NB4 (cell line): ENCODE data around the gene ANKS1B.

Experiments
- CTCF ChIP-seq: IDR thresholded peaks from one replicate; pipeline ENCODE4 v1.5.1; 2012; ENCODE audit warnings: low read depth, low read length
- MYC ChIP-seq: IDR thresholded peaks from 2 replicates; pipeline ENCODE4 v1.6.1; 2011; ENCODE audit warnings: low read depth, low read length
- POLR2A ChIP-seq: IDR thresholded peaks from 2 replicates; pipeline ENCODE4 v1.6.1; 2011; ENCODE audit warnings: mild to moderate bottlenecking; ENCODE audit not compliant: insufficient read length; ENCODE audit errors: extremely low read depth

- no peak for TF ChIP-seq CTCF
- TF ChIP-seq POLR2A, result no peak
- TF ChIP-seq MYC, result no peak
Measured at GRCh38 chr12:99618657-99619056, 366.1 kb downstream of the ANKS1B start.
